PC-9 (cell line): ENCODE data around the gene LVRN. TPM values are rescaled to one million over a fixed set of nuclear protein-coding genes. Genes with fewer than 3 reads are reported as not detected.
"Not testable (repeated sequence)": the region's sequence is repeated elsewhere in the genome, so short reads cannot be mapped to it uniquely, and the experiment has no call there.

Source experiments
- Bru-seq: library from RNA; stranded (reverse); fragments of 400-500 nt; gene quantifications from one replicate; lab custom pipeline; 2021; lab: Mats Ljungman, UMichigan
- BruChase-seq, 2 experiments: library from RNA; stranded (reverse); fragments of 400-500 nt; gene quantifications; one replicate each; lab custom pipeline; 2021; lab: Mats Ljungman, UMichigan
- BruUV-seq: library from RNA; stranded (reverse); fragments of 400-500 nt; replicated peaks from 2 replicates; lab custom pipeline; 2021; lab: Mats Ljungman, UMichigan
- CTCF ChIA-PET: fragments of 300-600 bp; sonication (Branson Sonifier 250); formaldehyde crosslinking; loops from one replicate; lab custom pipeline; 2022; ENCODE audit warnings: antibody characterized with exemption; lab: Charles Lee
- POLR2A ChIA-PET: fragments of 300-600 bp; sonication (Branson Sonifier 250); formaldehyde crosslinking; loops from one replicate; lab custom pipeline; 2022; ENCODE audit warnings: antibody characterized with exemption; ENCODE audit not compliant: unreplicated experiment; lab: Charles Lee
- DNase-seq, 2 experiments: peaks; one replicate each; pipeline versions ENCODE4 v3.0.0 to v3.0.0-alpha.2; 2015 to 2022; ENCODE audit warnings: mixed read lengths in 1 of 2
- H2AFZ ChIP-seq: fragments of 200-600 bp; sonication (generic); 2 replicates; pipeline ENCODE4 v1.8.1; 2017; ENCODE audit warnings: antibody characterized with exemption
- H3F3A ChIP-seq: fragments of 200-600 bp; sonication (generic); 2 replicates; pipeline ENCODE4 v1.8.1; 2017; ENCODE audit warnings: antibody characterized with exemption, mild to moderate bottlenecking, low read depth; ENCODE audit not compliant: insufficient read depth
- H3K27ac ChIP-seq: fragments of 200-600 bp; sonication (generic); 2 replicates; pipeline ENCODE4 v1.6.1; 2016; ENCODE audit warnings: mixed run types
- H3K27me3 ChIP-seq: fragments of 200-600 bp; sonication (generic); 2 replicates; pipeline ENCODE4 v1.6.1; 2016; ENCODE audit warnings: low read depth, mixed run types; ENCODE audit not compliant: insufficient read depth
- H3K36me3 ChIP-seq: fragments of 200-600 bp; sonication (generic); 2 replicates; pipeline ENCODE4 v1.6.1; 2016; ENCODE audit warnings: low read depth, mixed run types
- H3K4me1 ChIP-seq: fragments of 200-600 bp; sonication (generic); replicated peaks from 2 replicates; pipeline ENCODE4 v1.6.1; 2016; ENCODE audit warnings: mixed run types; ENCODE audit not compliant: insufficient read depth
- H3K4me2 ChIP-seq: fragments of 200-600 bp; sonication (generic); 2 replicates; pipeline ENCODE4 v1.6.1; 2017; ENCODE audit warnings: mixed run types
- H3K4me3 ChIP-seq: fragments of 200-600 bp; sonication (generic); 2 replicates; pipeline ENCODE4 v1.6.1; 2016; ENCODE audit warnings: mixed run types
- H3K79me2 ChIP-seq: fragments of 200-600 bp; sonication (generic); 2 replicates; pipeline ENCODE4 v1.6.1; 2017; ENCODE audit warnings: low read depth, mixed run types
- H3K9me2 ChIP-seq: fragments of 200-600 bp; sonication (generic); 2 replicates; pipeline ENCODE4 v1.8.1; 2017; ENCODE audit warnings: mild to moderate bottlenecking; ENCODE audit not compliant: insufficient read depth
- H3K9me3 ChIP-seq: fragments of 200-600 bp; sonication (generic); 2 replicates; pipeline ENCODE4 v1.8.1; 2016; ENCODE audit warnings: low read depth; ENCODE audit not compliant: insufficient read depth
- H4K20me1 ChIP-seq: fragments of 200-600 bp; sonication (generic); 2 replicates; pipeline ENCODE4 v1.8.1; 2017; ENCODE audit not compliant: insufficient read depth
- CTCF ChIP-seq: fragments of 200-600 bp; sonication (generic); conservative IDR thresholded peaks from 2 replicates; pipeline ENCODE4 v1.6.1; 2017; ENCODE audit warnings: mixed run types, antibody characterized with exemption, mild to moderate bottlenecking, moderate library complexity
- EZH2 ChIP-seq: fragments of 200-600 bp; sonication (generic); IDR thresholded peaks from 2 replicates; pipeline ENCODE4 v1.8.0; 2017; ENCODE audit warnings: antibody characterized with exemption, low read depth
- intact Hi-C: fragments of 100-400 bp; cut with micrococcal nuclease; formaldehyde crosslinking; loops from one replicate; pipeline ENCODE4 v1.10.0; 2022; ENCODE audit not compliant: unreplicated experiment
- long read RNA-seq: library from polyadenylated mRNA; stranded (forward); transcript quantifications from one replicate; pipeline ENCODE4 v2.0.0, GENCODE V29; 2022
- total RNA-seq: library from RNA; stranded (reverse); gene quantifications from 2 replicates; pipeline ENCODE4 v1.2.3, GENCODE V29; 2021

The LVRN gene
- total RNA-seq: 0.40 and 0.79 TPM in 2 replicates
- Bru-seq, nascent RNA: percentile 20 among the genes with signal in this experiment
- percentile 42 among the genes with signal in this experiment for BruChase-seq, experiment 1, labeled RNA remaining after a 2-hour chase
- percentile 29 among the genes with signal in this experiment for BruChase-seq, experiment 2, labeled RNA remaining after a 6-hour chase
- long read RNA-seq: 0 reads

- POLR2A ChIA-PET: no interaction called here
- Histone ChIP-seq H3K4me2 (no peak within 1 kb of the TSS), H3K4me3 (no peak within 1 kb of the TSS), H4K20me1 (no peaks in the 10 kb centered on the region), H3K79me2 (no peaks in the 10 kb centered on the region), H3K9me2 (no peaks in the 10 kb centered on the region; the same call in 1 of the 2 replicates), H3K36me3 (no peaks in the 10 kb centered on the region), H3F3A (no peaks in the 10 kb centered on the region), H3K4me1 (no peaks in the 10 kb centered on the region), H3K9me3 (no peaks in the 10 kb centered on the region), H2AFZ (no peak within 1 kb of the TSS), H3K27ac (no peak within 1 kb of the TSS), H3K27me3 (no peaks in the 10 kb centered on the region)
- intact Hi-C loops: no loop called here
- CTCF ChIA-PET: no interaction called here
- TF ChIP-seq CTCF (no peak), EZH2 (no peak)
- no TSS peak for BruUV-seq
- no peak for DNase-seq
Observed at GRCh38 chr5:115962239-115962564, at the start of gene LVRN. LVRN (plus strand) TSS chr5:115962475; CDS start chr5:115962618, 143 bp downstream.

GRCh38 chr5:115913623-115914400, 48.5 kb upstream of the LVRN start:
- H3K4me3 ChIP-seq, H3K36me3 ChIP-seq, H3F3A ChIP-seq, H2AFZ ChIP-seq, POLR2A ChIA-PET, CTCF ChIA-PET, BruUV-seq, H3K79me2 ChIP-seq, H3K27ac ChIP-seq, H4K20me1 ChIP-seq, H3K27me3 ChIP-seq, intact Hi-C loops, H3K4me2 ChIP-seq, DNase-seq, H3K9me2 ChIP-seq, H3K9me3 ChIP-seq, H3K4me1 ChIP-seq: not testable (repeated sequence)

- no peak overlapping the region for H3K27ac ChIP-seq
Observed at GRCh38 chr5:115920171-115920725, 42.0 kb upstream of the LVRN start.

DNA sequence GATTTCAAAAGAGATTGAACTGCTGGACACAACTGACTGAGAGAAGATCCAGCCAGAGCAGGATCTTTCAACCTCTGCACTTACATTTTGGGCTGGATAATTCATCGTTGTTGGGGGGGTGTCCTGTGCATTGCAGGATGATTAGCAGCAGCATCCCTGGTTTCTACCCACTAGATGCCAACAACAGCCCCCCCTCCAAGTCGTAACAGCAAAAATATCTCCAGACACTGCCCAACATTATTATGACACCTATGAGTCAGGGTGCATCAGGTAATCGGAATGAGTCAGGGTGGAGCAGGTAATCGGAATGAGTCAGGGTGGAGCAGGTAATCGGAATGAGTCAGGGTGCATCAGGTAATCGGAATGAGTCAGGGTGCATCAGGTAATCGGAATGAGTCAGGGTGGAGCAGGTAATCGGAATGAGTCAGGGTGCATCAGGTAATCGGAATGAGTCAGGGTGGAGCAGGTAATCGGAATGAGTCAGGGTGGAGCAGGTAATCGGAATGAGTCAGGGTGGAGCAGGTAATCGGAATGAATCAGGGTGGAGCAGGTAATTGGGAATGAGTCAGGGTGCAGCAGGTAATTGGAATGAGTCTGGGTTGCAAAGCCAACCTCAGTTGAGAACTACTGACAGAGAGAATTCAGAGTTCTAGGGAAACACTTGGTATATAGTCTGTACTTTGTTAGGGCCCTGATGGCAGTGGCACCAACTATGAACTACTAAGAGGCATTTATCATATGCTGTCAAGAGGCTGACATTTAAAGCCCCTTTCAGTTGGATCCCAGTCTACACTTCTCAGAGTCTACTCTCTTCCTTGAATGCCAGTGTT, 33.5 kb upstream of the LVRN start:
- H3K4me2 ChIP-seq, H2AFZ ChIP-seq, H3K79me2 ChIP-seq, H3K4me3 ChIP-seq, BruUV-seq, CTCF ChIA-PET, H3K9me2 ChIP-seq, POLR2A ChIA-PET, H3K9me3 ChIP-seq, intact Hi-C loops, H3K27me3 ChIP-seq, H3K4me1 ChIP-seq, H4K20me1 ChIP-seq, H3K36me3 ChIP-seq: not testable (repeated sequence)
- Histone ChIP-seq H3K27ac (peak overlapping the region; percentile 75), H3F3A (peaks cover 33% of the 10 kb centered on the region)
- DNase-seq: peak in 1 of 2 experiments; percentile 36

More at GRCh38 chr5:115920171-115920725, 42.0 kb upstream of the LVRN start:
- ChIA-PET CTCF (no interaction called here), POLR2A (no interaction called here)
- no peak overlapping the region for H3K4me2 ChIP-seq
- no peaks in the 10 kb centered on the region for H3F3A ChIP-seq
- no peaks in the 10 kb centered on the region for H4K20me1 ChIP-seq
- TF ChIP-seq CTCF (no peak), EZH2 (no peak)
- no peaks in the 10 kb centered on the region for H3K4me1 ChIP-seq
- no peak overlapping the region for H3K4me3 ChIP-seq
- H2AFZ ChIP-seq: no peak overlapping the region
- no peaks in the 10 kb centered on the region for H3K9me2 ChIP-seq
- no peaks in the 10 kb centered on the region for H3K36me3 ChIP-seq
- DNase-seq: no peak
- H3K27me3 ChIP-seq: no peaks in the 10 kb centered on the region
- no peaks in the 10 kb centered on the region for H3K79me2 ChIP-seq
- H3K9me3 ChIP-seq: no peaks in the 10 kb centered on the region
- no TSS peak for BruUV-seq
- intact Hi-C loops: no loop called here

DNA sequence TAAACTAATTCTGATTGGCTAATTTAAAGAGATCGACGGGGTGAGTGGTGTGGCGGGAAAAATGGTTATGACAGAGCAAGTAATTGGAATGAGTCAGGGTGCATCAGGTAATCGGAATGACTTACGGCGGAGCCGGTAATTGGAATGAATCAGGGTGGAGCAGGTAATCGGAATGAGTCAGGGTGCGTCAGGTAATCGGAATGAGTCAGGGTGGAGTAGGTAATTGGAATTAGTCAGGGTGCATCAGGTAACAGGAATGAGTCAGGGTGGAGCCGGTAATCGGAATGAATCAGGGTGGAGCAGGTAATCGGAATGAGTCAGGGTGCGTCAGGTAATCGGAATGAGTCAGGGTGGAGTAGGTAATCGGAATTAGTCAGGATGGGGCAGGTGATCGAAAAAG, 32.1 kb upstream of the LVRN start:
- H4K20me1 ChIP-seq, H3K4me3 ChIP-seq, H3K9me3 ChIP-seq, POLR2A ChIA-PET, H2AFZ ChIP-seq, H3K27me3 ChIP-seq, H3K79me2 ChIP-seq, H3K4me2 ChIP-seq, CTCF ChIA-PET, BruUV-seq, H3K9me2 ChIP-seq, H3K4me1 ChIP-seq, H3K36me3 ChIP-seq, intact Hi-C loops: not testable (repeated sequence)
- H3F3A ChIP-seq: peaks cover 33% of the 10 kb centered on the region
- H3K27ac ChIP-seq: peak overlapping the region; percentile 75
- peak in 1 of 2 experiments; percentile 54 for DNase-seq
